ENCODE measurements around the gene MMRN2.

MMRN2 gene

DNA sequence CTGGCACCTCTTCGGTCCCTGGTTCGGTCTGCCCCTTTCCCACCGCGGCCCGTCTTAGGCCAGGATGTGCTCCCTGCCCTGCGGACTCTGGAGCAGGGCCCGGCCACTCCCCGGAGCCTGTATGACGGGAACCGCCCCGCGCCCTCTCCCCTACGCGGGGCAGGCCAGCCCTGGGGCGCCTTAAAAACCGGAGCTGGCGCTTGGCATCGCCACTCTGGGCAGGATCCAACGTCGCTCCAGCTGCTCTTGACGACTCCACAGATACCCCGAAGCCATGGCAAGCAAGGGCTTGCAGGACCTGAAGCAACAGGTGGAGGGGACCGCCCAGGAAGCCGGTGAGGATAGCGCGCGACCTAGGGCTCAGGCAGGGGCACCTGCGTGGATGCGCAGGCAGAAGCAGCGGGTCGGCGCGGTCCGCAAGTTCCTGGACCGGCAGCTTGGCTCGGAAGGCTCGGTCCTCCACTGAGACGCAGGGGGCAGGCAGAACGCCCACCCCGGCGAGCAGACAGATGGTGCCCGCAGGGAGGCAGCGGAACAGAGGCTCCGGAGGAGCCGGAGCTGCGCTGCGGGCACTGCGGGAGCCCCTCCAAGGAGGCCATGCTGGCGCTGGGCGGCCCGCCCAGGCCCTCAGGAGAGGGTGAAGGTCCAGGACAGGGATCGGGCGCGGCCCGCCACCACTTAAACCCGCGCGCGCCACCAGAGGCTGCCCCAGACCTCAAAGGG is 11.0 kb upstream of the MMRN2 start, which contains the start of gene ADIRF:
Gene ADIRF (plus strand): TSS at position 212 of the 723 bp plus-strand sequence. CDS start 63 bp downstream, at position 275.
- Histone ChIP-seq H3K4me3 (ENCODE audit: low read depth in 1 of 2, low read length in 2 of 2) (peak within 1 kb of the TSS; percentile 60 to 76), H3K27me3 (ENCODE audit: low read depth, low read length) (no peaks in the 10 kb centered on the region), H3K9me3 (ENCODE audit: control insufficient read depth in 1 of 2, low read length in 2 of 2) (no peaks in the 10 kb centered on the region), H3K36me3 (ENCODE audit: control insufficient read depth in 1 of 2, insufficient read depth in 2 of 2, low read length in 2 of 2) (peaks cover 0 to 6% of the 10 kb centered on the region in 2 donors), H3K4me1 (ENCODE audit: control insufficient read depth in 1 of 2, insufficient read depth in 2 of 2, low read length in 2 of 2) (peaks cover 13 to 53% of the 10 kb centered on the region in 2 donors), H3K27ac (ENCODE audit: low read length) (peak within 1 kb of the TSS; percentile 74)

- peaks cover 0 to 6% of the 10 kb centered on the region in 2 donors for H3K36me3 ChIP-seq (ENCODE audit: control insufficient read depth in 1 of 2, insufficient read depth in 2 of 2, low read length in 2 of 2)
- H3K9me3 ChIP-seq (ENCODE audit: control insufficient read depth in 1 of 2, low read length in 2 of 2): no peaks in the 10 kb centered on the region
- no peaks in the 10 kb centered on the region for H3K27me3 ChIP-seq (ENCODE audit: low read depth, low read length)
- H3K4me3 ChIP-seq (ENCODE audit: low read depth in 1 of 2, low read length in 2 of 2): peak overlapping the region in 1 of 2 donors; percentile 76
- H3K27ac ChIP-seq (ENCODE audit: low read length): no peak overlapping the region
- H3K4me1 ChIP-seq (ENCODE audit: control insufficient read depth in 1 of 2, insufficient read depth in 2 of 2, low read length in 2 of 2): peaks cover 13 to 53% of the 10 kb centered on the region in 2 donors
Observed at GRCh38 chr10:86967481-86967941, 10.1 kb upstream of the MMRN2 start.

DNA sequence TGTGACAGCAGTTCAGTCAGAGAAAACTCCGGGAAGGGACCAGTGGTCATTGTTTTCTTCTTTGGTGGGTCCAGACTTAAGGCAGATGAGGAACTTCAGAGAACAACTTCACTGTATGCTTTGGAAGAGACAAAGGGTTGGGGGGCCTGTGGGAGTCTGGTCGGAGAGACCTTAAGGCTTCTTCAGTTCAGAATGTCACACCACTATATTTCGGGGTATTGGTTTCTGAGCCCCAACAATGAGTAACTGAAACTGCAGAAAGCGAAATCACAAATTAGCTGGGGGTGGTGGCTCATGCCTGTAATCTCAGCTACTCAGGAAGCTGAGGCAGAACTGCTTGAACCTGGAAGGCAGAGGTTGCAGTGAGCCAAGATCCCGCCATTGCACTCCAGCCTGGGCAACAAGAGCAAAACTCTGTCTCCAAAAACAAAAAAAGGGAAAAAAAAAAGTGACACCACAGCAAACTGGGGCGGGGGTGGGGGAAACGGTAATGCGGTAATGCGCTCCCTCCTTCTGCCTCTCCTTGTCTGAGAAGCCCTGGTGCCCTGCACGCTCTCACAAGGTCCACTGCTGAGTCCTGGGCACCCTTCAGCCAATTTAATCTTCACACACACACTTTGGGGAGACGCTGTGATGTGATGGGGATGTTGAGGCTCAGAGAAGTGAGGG is 8.7 kb upstream of the MMRN2 start:
- H3K27ac ChIP-seq (ENCODE audit: low read length): no peak overlapping the region
- no peaks in the 10 kb centered on the region for H3K27me3 ChIP-seq (ENCODE audit: low read depth, low read length)
- H3K36me3 ChIP-seq (ENCODE audit: control insufficient read depth in 1 of 2, insufficient read depth in 2 of 2, low read length in 2 of 2): peaks cover 0 to 6% of the 10 kb centered on the region in 2 donors
- H3K4me1 ChIP-seq (ENCODE audit: control insufficient read depth in 1 of 2, insufficient read depth in 2 of 2, low read length in 2 of 2): peaks cover 13 to 45% of the 10 kb centered on the region in 2 donors
- peak overlapping the region in 1 of 2 donors; percentile 6 for H3K4me3 ChIP-seq (ENCODE audit: low read depth in 1 of 2, low read length in 2 of 2)
- no peaks in the 10 kb centered on the region for H3K9me3 ChIP-seq (ENCODE audit: control insufficient read depth in 1 of 2, low read length in 2 of 2)

DNA sequence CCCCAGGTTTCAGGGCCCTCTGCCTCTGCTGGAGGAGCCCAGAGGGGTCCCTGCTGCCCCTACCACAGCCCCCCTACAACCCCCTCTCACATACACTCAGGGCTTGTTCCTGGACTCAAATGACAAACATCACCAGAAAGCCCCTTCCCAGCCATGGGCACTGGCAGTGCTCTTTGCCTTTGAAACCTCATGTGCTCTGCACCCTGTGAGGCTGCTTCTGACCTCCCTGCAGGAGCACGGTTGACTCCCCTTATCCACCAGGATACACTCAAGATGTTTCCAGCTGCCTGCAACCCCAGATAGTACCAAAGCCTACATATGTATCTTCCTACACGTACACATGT is 7.4 kb upstream of the MMRN2 start:
- no peaks in the 10 kb centered on the region for H3K9me3 ChIP-seq (ENCODE audit: control insufficient read depth in 1 of 2, low read length in 2 of 2)
- no peak overlapping the region for H3K4me3 ChIP-seq (ENCODE audit: low read depth in 1 of 2, low read length in 2 of 2)
- H3K36me3 ChIP-seq (ENCODE audit: control insufficient read depth in 1 of 2, insufficient read depth in 2 of 2, low read length in 2 of 2): no peaks in the 10 kb centered on the region
- no peak overlapping the region for H3K27ac ChIP-seq (ENCODE audit: low read length)
- H3K4me1 ChIP-seq (ENCODE audit: control insufficient read depth in 1 of 2, insufficient read depth in 2 of 2, low read length in 2 of 2): peaks cover 13 to 40% of the 10 kb centered on the region in 2 donors
- no peaks in the 10 kb centered on the region for H3K27me3 ChIP-seq (ENCODE audit: low read depth, low read length)

- H3K27me3 ChIP-seq (ENCODE audit: low read depth, low read length): no peaks in the 10 kb centered on the region
Observed at GRCh38 chr10:86964061-86964846, 6.8 kb upstream of the MMRN2 start.

GRCh38 chr10:86963341-86963919 is 6.0 kb upstream of the MMRN2 start:
- Histone ChIP-seq H3K36me3 (ENCODE audit: control insufficient read depth in 1 of 2, insufficient read depth in 2 of 2, low read length in 2 of 2) (no peaks in the 10 kb centered on the region), H3K9me3 (ENCODE audit: control insufficient read depth in 1 of 2, low read length in 2 of 2) (no peaks in the 10 kb centered on the region), H3K4me3 (ENCODE audit: low read depth in 1 of 2, low read length in 2 of 2) (no peak overlapping the region), H3K4me1 (ENCODE audit: control insufficient read depth in 1 of 2, insufficient read depth in 2 of 2, low read length in 2 of 2) (peaks cover 8 to 33% of the 10 kb centered on the region in 2 donors), H3K27ac (ENCODE audit: low read length) (no peak overlapping the region), H3K27me3 (ENCODE audit: low read depth, low read length) (no peaks in the 10 kb centered on the region)

More at GRCh38 chr10:86964061-86964846, 6.8 kb upstream of the MMRN2 start:
- Histone ChIP-seq H3K9me3 (ENCODE audit: control insufficient read depth in 1 of 2, low read length in 2 of 2) (no peaks in the 10 kb centered on the region), H3K4me3 (ENCODE audit: low read depth in 1 of 2, low read length in 2 of 2) (no peak overlapping the region), H3K4me1 (ENCODE audit: control insufficient read depth in 1 of 2, insufficient read depth in 2 of 2, low read length in 2 of 2) (peaks cover 9 to 39% of the 10 kb centered on the region in 2 donors), H3K36me3 (ENCODE audit: control insufficient read depth in 1 of 2, insufficient read depth in 2 of 2, low read length in 2 of 2) (no peaks in the 10 kb centered on the region), H3K27ac (ENCODE audit: low read length) (no peak overlapping the region)

- Histone ChIP-seq H3K4me3 (ENCODE audit: low read depth in 1 of 2, low read length in 2 of 2) (no peak overlapping the region), H3K4me1 (ENCODE audit: control insufficient read depth in 1 of 2, insufficient read depth in 2 of 2, low read length in 2 of 2) (peaks cover 11 to 32% of the 10 kb centered on the region in 2 donors), H3K27ac (ENCODE audit: low read length) (no peak overlapping the region), H3K9me3 (ENCODE audit: control insufficient read depth in 1 of 2, low read length in 2 of 2) (no peaks in the 10 kb centered on the region), H3K36me3 (ENCODE audit: control insufficient read depth in 1 of 2, insufficient read depth in 2 of 2, low read length in 2 of 2) (no peaks in the 10 kb centered on the region), H3K27me3 (ENCODE audit: low read depth, low read length) (no peaks in the 10 kb centered on the region)
Observed at GRCh38 chr10:86962981-86963310, 5.5 kb upstream of the MMRN2 start.

- Histone ChIP-seq H3K36me3 (ENCODE audit: control insufficient read depth in 1 of 2, insufficient read depth in 2 of 2, low read length in 2 of 2) (no peaks in the 10 kb centered on the region), H3K4me1 (ENCODE audit: control insufficient read depth in 1 of 2, insufficient read depth in 2 of 2, low read length in 2 of 2) (peaks cover 13 to 30% of the 10 kb centered on the region in 2 donors), H3K4me3 (ENCODE audit: low read depth in 1 of 2, low read length in 2 of 2) (no peak overlapping the region), H3K27me3 (ENCODE audit: low read depth, low read length) (no peaks in the 10 kb centered on the region), H3K9me3 (ENCODE audit: control insufficient read depth in 1 of 2, low read length in 2 of 2) (no peaks in the 10 kb centered on the region), H3K27ac (ENCODE audit: low read length) (no peak overlapping the region)
Observed at GRCh38 chr10:86962136-86962980, 4.9 kb upstream of the MMRN2 start.

DNA sequence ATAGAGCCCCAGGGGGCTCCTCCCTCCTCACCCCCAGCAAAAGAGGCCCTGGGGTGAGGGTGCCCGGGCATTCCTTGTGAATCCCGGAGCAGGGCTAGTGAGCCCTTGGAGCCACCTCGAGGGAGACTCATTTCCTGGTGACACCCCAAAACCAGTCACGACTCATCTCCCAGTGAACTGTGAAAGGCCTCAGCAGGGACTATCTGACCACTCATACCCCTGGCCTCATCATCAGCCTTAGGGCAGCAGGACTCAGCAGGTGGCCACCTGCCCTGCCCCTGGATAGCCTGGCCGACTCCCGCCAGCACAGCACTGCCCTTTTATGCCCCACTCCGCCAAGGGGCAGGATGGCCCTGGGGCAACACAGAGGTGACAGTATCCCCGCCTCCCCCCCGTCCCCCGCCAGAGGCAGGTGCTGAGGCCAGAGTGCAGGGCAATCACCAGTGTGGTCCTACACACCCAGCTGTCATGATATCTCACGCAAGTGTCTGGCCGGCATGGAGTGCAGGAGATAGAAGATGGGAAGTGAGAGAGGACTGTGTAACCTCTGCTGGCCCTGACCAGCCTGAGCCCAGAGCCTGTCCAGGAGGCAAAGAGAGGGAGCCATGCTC is 4.2 kb upstream of the MMRN2 start:
- no peak overlapping the region for H3K27ac ChIP-seq (ENCODE audit: low read length)
- no peak overlapping the region for H3K4me3 ChIP-seq (ENCODE audit: low read depth in 1 of 2, low read length in 2 of 2)
- no peaks in the 10 kb centered on the region for H3K27me3 ChIP-seq (ENCODE audit: low read depth, low read length)
- H3K9me3 ChIP-seq (ENCODE audit: control insufficient read depth in 1 of 2, low read length in 2 of 2): no peaks in the 10 kb centered on the region
- H3K36me3 ChIP-seq (ENCODE audit: control insufficient read depth in 1 of 2, insufficient read depth in 2 of 2, low read length in 2 of 2): no peaks in the 10 kb centered on the region
- H3K4me1 ChIP-seq (ENCODE audit: control insufficient read depth in 1 of 2, insufficient read depth in 2 of 2, low read length in 2 of 2): peaks cover 13 to 22% of the 10 kb centered on the region in 2 donors

DNA sequence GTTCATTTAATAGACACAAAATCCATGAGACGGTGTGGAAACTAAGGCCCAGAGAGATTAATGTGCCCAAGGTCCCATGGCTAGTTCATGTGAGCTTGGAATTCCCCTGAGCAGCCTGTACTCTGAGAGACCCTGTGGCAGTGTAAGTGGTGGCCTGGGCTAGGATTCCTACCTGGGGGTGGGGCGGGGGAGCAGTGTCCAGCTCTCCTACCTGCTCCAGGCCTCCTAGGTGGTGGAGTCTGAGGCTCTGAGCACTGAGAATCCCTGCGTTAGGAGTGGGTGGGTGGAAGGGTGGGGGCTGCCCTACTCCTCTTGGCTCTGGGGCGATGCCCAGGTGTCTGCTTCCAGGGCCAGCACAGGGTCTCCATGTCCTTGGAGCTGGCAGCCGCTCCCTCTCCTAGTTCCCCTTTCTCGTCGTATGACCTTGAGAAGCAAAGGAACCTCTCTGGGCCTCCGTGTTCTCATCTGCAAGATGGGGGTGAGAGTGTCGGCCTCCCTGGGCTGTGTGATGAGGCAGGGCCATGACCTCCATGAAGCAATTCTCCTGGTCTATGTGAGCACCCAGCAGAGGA is 3.5 kb upstream of the MMRN2 start:
- no peak overlapping the region for H3K4me3 ChIP-seq (ENCODE audit: low read depth in 1 of 2, low read length in 2 of 2)
- H3K9me3 ChIP-seq (ENCODE audit: control insufficient read depth in 1 of 2, low read length in 2 of 2): no peaks in the 10 kb centered on the region
- H3K36me3 ChIP-seq (ENCODE audit: control insufficient read depth in 1 of 2, insufficient read depth in 2 of 2, low read length in 2 of 2): no peaks in the 10 kb centered on the region
- H3K27ac ChIP-seq (ENCODE audit: low read length): no peak overlapping the region
- peaks cover 8 to 16% of the 10 kb centered on the region in 2 donors for H3K4me1 ChIP-seq (ENCODE audit: control insufficient read depth in 1 of 2, insufficient read depth in 2 of 2, low read length in 2 of 2)
- H3K27me3 ChIP-seq (ENCODE audit: low read depth, low read length): no peaks in the 10 kb centered on the region
